GM12873 (cell line): ENCODE measurements around the gene LYRM9.

Experiments
- TF ChIP-seq, protein P1 (sequence below): IDR thresholded peaks from 2 replicates; pipeline ENCODE4 v1.5.1; 2012; ENCODE audit warnings: low read depth, mild to moderate bottlenecking, moderate library complexity, low read length, control low read depth; ENCODE audit not compliant: insufficient read depth; ENCODE audit errors: missing control alignments

Gene LYRM9

DNA sequence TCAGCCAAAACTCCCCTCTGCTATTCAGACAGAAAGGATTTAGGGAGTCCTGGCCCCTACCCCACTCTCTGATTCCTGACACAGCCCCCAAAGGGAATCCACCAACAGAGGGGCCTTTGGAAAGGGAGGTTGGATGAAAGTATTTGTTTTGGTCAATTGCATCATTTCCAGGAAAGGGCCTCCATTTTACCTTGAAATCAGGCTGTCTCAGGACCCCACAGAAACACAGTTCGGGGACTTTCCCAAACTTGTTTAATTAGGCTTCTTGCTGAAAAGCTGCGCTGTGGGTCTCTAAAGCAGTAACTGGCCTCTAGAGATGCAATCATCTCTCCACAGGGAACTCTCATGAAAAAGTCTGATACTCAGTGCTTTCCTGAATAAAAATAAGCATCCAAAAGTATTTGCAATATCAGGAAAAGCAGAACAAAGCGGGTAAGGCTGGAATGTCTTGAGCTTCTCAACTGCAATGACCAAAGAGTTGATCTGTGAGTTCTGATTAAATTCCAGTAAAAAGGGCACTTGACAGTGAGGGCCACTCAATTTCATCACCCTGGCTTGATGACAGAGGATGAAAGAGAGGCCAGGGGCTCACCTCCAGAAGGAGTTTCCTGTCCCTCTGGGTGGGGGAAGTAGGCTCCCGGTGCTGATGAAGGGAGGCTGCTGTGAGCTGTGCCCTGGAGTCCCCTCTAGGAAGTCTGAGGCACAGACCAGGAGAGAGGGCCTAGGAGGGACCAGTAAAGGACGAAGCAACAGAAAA is 36.3 kb downstream of the LYRM9 start:
- TF ChIP-seq, protein P1, sequence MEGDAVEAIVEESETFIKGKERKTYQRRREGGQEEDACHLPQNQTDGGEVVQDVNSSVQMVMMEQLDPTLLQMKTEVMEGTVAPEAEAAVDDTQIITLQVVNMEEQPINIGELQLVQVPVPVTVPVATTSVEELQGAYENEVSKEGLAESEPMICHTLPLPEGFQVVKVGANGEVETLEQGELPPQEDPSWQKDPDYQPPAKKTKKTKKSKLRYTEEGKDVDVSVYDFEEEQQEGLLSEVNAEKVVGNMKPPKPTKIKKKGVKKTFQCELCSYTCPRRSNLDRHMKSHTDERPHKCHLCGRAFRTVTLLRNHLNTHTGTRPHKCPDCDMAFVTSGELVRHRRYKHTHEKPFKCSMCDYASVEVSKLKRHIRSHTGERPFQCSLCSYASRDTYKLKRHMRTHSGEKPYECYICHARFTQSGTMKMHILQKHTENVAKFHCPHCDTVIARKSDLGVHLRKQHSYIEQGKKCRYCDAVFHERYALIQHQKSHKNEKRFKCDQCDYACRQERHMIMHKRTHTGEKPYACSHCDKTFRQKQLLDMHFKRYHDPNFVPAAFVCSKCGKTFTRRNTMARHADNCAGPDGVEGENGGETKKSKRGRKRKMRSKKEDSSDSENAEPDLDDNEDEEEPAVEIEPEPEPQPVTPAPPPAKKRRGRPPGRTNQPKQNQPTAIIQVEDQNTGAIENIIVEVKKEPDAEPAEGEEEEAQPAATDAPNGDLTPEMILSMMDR: no peak

DNA sequence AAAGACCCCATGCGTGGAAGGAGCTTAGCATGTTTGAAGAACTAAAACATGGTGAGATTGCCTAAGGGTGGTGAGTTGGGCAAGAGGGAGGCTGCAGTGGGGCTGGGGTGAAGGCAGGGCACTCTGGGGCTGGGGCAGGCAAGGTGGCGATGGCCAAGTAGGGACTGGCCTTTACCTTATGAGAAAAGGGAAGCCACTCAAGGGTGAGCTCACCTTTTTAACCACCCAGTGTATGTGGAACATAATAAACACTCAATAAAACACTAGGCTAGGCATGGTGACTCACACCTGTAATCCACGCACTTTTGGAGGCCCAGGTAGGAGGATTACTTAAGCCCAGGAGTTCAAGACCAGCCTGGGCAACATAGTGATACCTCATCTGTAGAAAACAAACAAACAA is 37.7 kb downstream of the LYRM9 start:
- TF ChIP-seq, protein P1: no peak

DNA sequence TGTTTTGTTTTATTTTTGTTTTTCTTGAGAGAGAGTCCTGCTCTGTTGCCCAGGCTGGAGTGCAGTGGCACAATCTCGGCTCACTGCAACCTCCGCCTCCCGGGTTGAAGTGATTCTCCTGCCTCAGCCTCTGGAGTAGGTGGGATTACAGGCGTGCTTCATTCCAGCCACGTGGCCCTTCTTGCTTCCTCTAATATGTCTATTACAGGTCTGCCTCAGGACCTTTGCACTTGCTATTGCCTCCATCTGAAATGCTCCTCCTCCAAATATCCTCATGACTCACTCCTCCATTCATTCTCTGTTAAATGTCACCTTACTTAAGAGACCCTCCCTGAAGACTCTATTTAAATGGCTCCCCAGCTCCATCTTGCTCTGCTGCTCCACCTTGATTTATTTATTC is 39.0 kb downstream of the LYRM9 start:
- TF ChIP-seq, protein P1: no peak

DNA sequence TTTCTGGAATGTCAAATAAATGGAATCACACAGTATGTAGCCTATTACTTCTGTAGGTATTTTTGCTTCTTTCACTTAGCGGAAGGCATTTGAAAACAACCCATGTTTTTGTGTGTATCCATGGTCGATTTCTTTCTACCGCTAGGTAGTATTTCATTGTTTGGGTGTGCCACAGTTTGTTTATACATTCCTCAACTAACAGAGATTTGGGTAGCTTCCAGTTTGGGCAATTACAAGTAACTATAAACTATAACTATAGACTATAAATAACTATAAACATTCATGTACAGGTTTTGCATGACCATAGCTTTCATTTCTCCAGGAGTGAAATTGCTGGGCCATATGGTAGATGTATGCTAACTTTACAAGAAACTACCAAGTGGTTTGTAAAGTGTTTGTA is 40.1 kb downstream of the LYRM9 start:
- TF ChIP-seq, protein P1: no peak

DNA sequence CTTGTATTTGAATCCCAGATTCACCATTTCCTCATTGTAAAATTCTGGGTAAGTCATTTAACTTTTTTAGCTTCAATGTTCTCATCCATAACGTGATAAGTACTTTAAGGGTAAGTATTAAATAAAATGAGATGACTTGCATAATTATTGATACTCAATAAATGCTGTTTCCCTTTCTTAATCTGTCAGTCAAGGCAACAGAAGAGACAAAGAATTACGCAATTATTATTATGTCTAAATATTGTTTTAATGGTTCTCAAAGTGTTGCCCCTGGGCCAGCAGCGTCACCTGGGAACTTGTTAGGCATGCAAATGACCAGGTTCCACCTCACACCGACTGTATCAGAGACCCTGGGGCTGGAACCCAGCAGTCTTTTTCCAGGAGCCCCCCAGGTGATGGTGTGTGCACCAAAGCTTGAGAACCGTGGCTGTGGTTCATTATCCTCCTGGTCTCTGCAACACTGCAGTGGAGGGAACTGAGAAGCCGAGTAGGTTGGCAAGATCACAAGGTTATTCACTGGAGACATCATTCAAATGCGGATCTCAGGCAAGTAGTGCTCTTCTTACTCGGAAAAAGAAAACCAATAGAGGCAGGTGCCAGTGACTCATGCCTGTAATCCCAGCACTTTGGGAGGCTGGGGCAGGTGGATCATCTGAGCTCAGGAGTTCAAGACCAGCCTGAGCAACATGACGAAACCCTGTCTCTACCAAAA is 43.5 kb downstream of the LYRM9 start:
- TF ChIP-seq, protein P1: no peak

DNA sequence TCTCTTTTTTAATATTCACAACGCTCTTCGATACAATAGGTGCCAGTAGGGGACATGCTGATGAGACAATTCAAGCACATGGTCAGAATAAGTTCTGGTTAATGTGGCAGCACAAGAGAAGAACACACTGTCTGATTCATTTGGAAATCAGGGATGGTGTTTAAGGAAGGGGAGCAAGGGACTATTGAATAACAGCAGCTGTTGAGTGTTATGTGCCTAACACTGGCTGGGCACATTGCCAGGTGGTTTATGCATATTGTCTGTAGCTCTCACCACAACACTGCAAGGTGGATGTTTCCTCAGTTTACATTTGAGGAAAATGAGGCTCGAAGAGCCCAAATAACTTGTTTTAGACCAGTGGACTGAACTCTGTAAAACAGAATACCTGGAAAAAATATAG is 44.2 kb downstream of the LYRM9 start:
- TF ChIP-seq, protein P1: no peak

DNA sequence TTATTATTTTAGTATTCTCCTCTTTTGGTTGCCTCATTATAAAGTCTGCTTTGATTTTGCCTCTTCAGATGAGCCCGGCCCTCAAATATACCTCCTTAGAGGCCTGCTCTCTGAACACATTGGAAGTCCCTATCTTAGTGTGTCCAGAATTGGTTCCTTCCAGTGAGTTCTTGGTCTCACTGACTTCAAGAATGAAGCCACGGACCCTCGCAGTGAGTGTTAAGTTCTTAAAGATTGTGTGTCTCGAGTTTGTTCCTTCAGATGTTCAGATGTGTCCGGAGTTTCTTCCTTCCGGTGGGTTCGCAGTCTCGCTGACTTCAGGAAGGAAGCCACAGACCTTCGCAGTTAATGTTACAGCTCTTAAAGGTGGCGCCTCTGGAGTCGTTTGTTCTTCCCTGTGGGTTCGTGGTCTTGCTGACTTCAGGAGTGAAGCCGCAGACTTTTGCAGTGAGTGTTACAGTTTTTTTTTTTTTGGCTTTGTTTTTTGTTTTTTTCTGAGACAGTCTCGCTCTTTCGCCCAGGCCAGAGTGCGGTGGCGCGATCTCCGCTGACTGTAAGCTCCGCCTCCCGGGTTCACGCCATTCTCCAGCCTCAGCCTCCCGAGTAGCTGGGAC is 47.0 kb downstream of the LYRM9 start:
- TF ChIP-seq, protein P1: no peak
